Gastrocnemius medialis (tissue), 4 donors: ENCODE measurements around the gene KEAP1. TPM values are rescaled to one million over a fixed set of nuclear protein-coding genes. Genes with fewer than 3 reads are reported as not detected.

Experiments used
- ATAC-seq, 2 donors: fragments of 150-250 bp; one replicate each; pipeline ENCODE4 v1.9.1; 2016
- DNase-seq, 2 donors: peaks; one replicate each; pipeline ENCODE4 v3.0.0-alpha.2; 2019
- H3K27ac ChIP-seq, 4 donors: fragments of 200-600 bp; sonication (generic); 1 replicate in 1 of 4; 2 replicates in 3 of 4; pipeline ENCODE4 v1.5.1; 2016 to 2018; ENCODE audit warnings: mild to moderate bottlenecking in 2 of 4, moderate library complexity in 1 of 4
- H3K27me3 ChIP-seq, 3 donors: fragments of 200-600 bp; sonication (generic) in 2 of 3; 1 replicate in 1 of 3; 2 replicates in 2 of 3; pipeline versions ENCODE4 v1.5.1 to v1.6.0; 2016 to 2019; ENCODE audit warnings: mild to moderate bottlenecking in 1 of 3, moderate library complexity in 1 of 3
- H3K36me3 ChIP-seq, 2 donors: fragments of 200-600 bp; sonication (generic) in 1 of 2; one replicate each; pipeline ENCODE4 v1.5.1; 2017 to 2018
- H3K4me1 ChIP-seq, 2 donors: fragments of 200-600 bp; sonication (generic) in 1 of 2; one replicate each; pipeline ENCODE4 v1.5.1; 2016 to 2017; ENCODE audit warnings: mild to moderate bottlenecking in 2 of 2
- H3K4me3 ChIP-seq, 4 donors: fragments of 200-600 bp; sonication (generic) in 3 of 4; 1 replicate in 1 of 4; 2 replicates in 3 of 4; pipeline ENCODE4 v1.5.1; 2016 to 2019; ENCODE audit warnings: mild to moderate bottlenecking in 2 of 4
- H3K9me3 ChIP-seq, 3 donors: fragments of 200-600 bp; sonication (generic) in 2 of 3; 1 replicate in 1 of 3; 2 replicates in 2 of 3; pipeline ENCODE4 v1.5.1; 2016 to 2019
- CTCF ChIP-seq, 5 experiments: fragments of 450-650 bp in 3 of 5; fragments of 200-600 bp in 2 of 5; sonication (generic) in 2 of 5; IDR thresholded peaks in 4 of 5; conservative IDR thresholded peaks in 1 of 5; 1 replicate in 4 of 5; 2 replicates in 1 of 5; pipeline ENCODE4 v1.5.1; 2016 to 2019; ENCODE audit warnings: antibody characterized with exemption in 5 of 5, mild to moderate bottlenecking in 3 of 5, moderate library complexity in 3 of 5
- POLR2A ChIP-seq, 2 donors: fragments of 450-650 bp; IDR thresholded peaks; one replicate each; pipeline ENCODE4 v1.6.1; 2017; ENCODE audit warnings: antibody characterized with exemption in 2 of 2, mild to moderate bottlenecking in 2 of 2, moderate library complexity in 2 of 2
- in situ Hi-C, 4 donors: fragments of 200-750 bp; cut with MboI; loops; one replicate each; pipeline versions ENCODE4 v1.15.0 to v1.8.0; 2017; ENCODE audit warnings: low sequenced_read_pairs in 4 of 4
- intact Hi-C: fragments of 100-400 bp; cut with DNase I; formaldehyde crosslinking; loops from one replicate; pipeline ENCODE4 v1.15.1; 2023; ENCODE audit warnings: low total_unique reads
- total RNA-seq, 4 donors: library from RNA; depleted of rRNA; stranded (reverse); fragments of >200 nt; gene quantifications; one replicate each; pipeline versions ENCODE4 v1.1.0 to v1.2.3, GENCODE V29; 2016

The KEAP1 gene
- total RNA-seq, 4 donors from 2014 or later: 189 to 336 (median 228) TPM

- Histone ChIP-seq H3K27ac (peak overlapping the region; percentile 46 to 63 (median 60)), H3K4me1 (peaks cover 5 to 11% of the 10 kb centered on the region in 2 donors), H3K9me3 (no peaks in the 10 kb centered on the region), H3K36me3 (no peaks in the 10 kb centered on the region), H3K4me3 (peak overlapping the region; percentile 53 to 70 (median 58)), H3K27me3 (no peaks in the 10 kb centered on the region)
- DNase-seq (peak; percentile 85 to 94), ATAC-seq (peak; percentile 99 to 100)
- in situ Hi-C loops (loop anchor here in 1 of 4 donors (10.0 kb wide), 1 partner anchor 64 kb away; no protein-coding TSS in a partner anchor), intact Hi-C loops (loop anchor here (1.0 to 2.0 kb wide), 2 partner anchors 46 to 76 kb away; partner anchors contain the start of gene CDC37)
- TF ChIP-seq CTCF (IDR thresholded peaks at IDR 0.05 in 4 of 5, conservative IDR thresholded peaks at IDR 0.05 in 1 of 5) (peak in 4 of 5 experiments; percentile 34 to 93 (median 64)), POLR2A (IDR thresholded peaks at IDR 0.05) (peak; percentile 48 to 51)
Observed at GRCh38 chr19:10478903-10479384, 24.2 kb downstream of the KEAP1 start.

- DNase-seq (no peak), ATAC-seq (no peak)
- Histone ChIP-seq H3K4me1 (peaks cover 5 to 11% of the 10 kb centered on the region in 2 donors), H3K9me3 (no peaks in the 10 kb centered on the region), H3K27ac (peak overlapping the region in 3 of 4 donors; percentile 35 to 60 (median 46)), H3K27me3 (no peaks in the 10 kb centered on the region), H3K36me3 (no peaks in the 10 kb centered on the region), H3K4me3 (peak overlapping the region; percentile 53 to 70 (median 58))
- in situ Hi-C loops (loop anchor here in 1 of 4 donors (10.0 kb wide), 1 partner anchor 64 kb away; no protein-coding TSS in a partner anchor), intact Hi-C loops (loop anchor here (2.0 kb wide), 1 partner anchor 46 kb away; no protein-coding TSS in a partner anchor)
- TF ChIP-seq POLR2A (IDR thresholded peaks at IDR 0.05) (no peak), CTCF (IDR thresholded peaks at IDR 0.05 in 4 of 5, conservative IDR thresholded peaks at IDR 0.05 in 1 of 5) (no peak)
Observed at GRCh38 chr19:10478476-10478875, 24.7 kb downstream of the KEAP1 start.

GRCh38 chr19:10474962-10475451 lies 28.1 kb downstream of the KEAP1 start:
- intact Hi-C loops (no loop called here), in situ Hi-C loops (loop anchor here in 1 of 4 donors (10.0 kb wide), 1 partner anchor 60 kb away; no protein-coding TSS in a partner anchor)
- ATAC-seq (no peak), DNase-seq (no peak)
- Histone ChIP-seq H3K9me3 (no peaks in the 10 kb centered on the region), H3K27ac (no peak overlapping the region), H3K4me3 (no peak overlapping the region), H3K4me1 (peaks cover 5 to 11% of the 10 kb centered on the region in 2 donors), H3K27me3 (no peaks in the 10 kb centered on the region), H3K36me3 (no peaks in the 10 kb centered on the region)
- no peak for TF ChIP-seq POLR2A (IDR thresholded peaks at IDR 0.05)
- TF ChIP-seq CTCF (IDR thresholded peaks at IDR 0.05 in 4 of 5, conservative IDR thresholded peaks at IDR 0.05 in 1 of 5): no peak

GRCh38 chr19:10473192-10473591 lies 30.0 kb downstream of the KEAP1 start:
- H3K27me3 ChIP-seq: no peaks in the 10 kb centered on the region
- H3K4me3 ChIP-seq: no peak overlapping the region
- TF ChIP-seq CTCF (IDR thresholded peaks at IDR 0.05 in 4 of 5, conservative IDR thresholded peaks at IDR 0.05 in 1 of 5) (no peak), POLR2A (IDR thresholded peaks at IDR 0.05) (no peak)
- no peaks in the 10 kb centered on the region for H3K36me3 ChIP-seq
- intact Hi-C loops (no loop called here), in situ Hi-C loops (loop anchor here in 1 of 4 donors (10.0 kb wide), 1 partner anchor 58 kb away; no protein-coding TSS in a partner anchor)
- no peaks in the 10 kb centered on the region for H3K9me3 ChIP-seq
- DNase-seq: no peak
- no peaks in the 10 kb centered on the region for H3K4me1 ChIP-seq
- H3K27ac ChIP-seq: no peak overlapping the region
- no peak for ATAC-seq
